Large intestine (tissue), 3 donors: Measurements from ENCODE around the gene TMEM204. TPM values are rescaled to one million over a fixed set of nuclear protein-coding genes. Genes with fewer than 3 reads are reported as not detected.

Source experiments
- DNase-seq, 2 donors: peaks; one replicate each; pipeline versions ENCODE4 v3.0.0 to v3.0.0-alpha.2; 2013
- H3K27ac ChIP-seq: one replicate; pipeline ENCODE4 v1.5.1; 2013; ENCODE audit warnings: low read length
- H3K27me3 ChIP-seq: 2 replicates; pipeline ENCODE4 v1.6.1; 2013; ENCODE audit warnings: low read length; ENCODE audit not compliant: control insufficient read depth, insufficient read depth
- H3K36me3 ChIP-seq: 2 replicates; pipeline ENCODE4 v1.6.1; 2013; ENCODE audit warnings: low read length; ENCODE audit not compliant: control insufficient read depth, insufficient read depth
- H3K4me1 ChIP-seq: one replicate; pipeline ENCODE4 v1.6.1; 2013; ENCODE audit warnings: low read length; ENCODE audit not compliant: control insufficient read depth, insufficient read depth
- H3K4me3 ChIP-seq: one replicate; pipeline ENCODE4 v1.5.1; 2013; ENCODE audit warnings: low read length
- H3K9me3 ChIP-seq: one replicate; pipeline ENCODE4 v1.6.1; 2013; ENCODE audit warnings: mild to moderate bottlenecking, low read depth, low read length, moderate library complexity; ENCODE audit not compliant: control insufficient read depth
- WGBS: methylation state at CpG from one replicate; pipeline ENCODE4 v1.1.5; 2013; ENCODE audit warnings: low lambda C conversion rate; ENCODE audit not compliant: insufficient coverage; 5-methylcytosine and 5-hydroxymethylcytosine counted together
- polyA plus RNA-seq: library from polyadenylated mRNA; unstranded; fragments of 120-200 nt; gene quantifications from one replicate; pipeline ENCODE4 v1.2.1, GENCODE V29; 2013

TMEM204 gene
- polyA plus RNA-seq, 1 donor: 9.4 TPM

DNA sequence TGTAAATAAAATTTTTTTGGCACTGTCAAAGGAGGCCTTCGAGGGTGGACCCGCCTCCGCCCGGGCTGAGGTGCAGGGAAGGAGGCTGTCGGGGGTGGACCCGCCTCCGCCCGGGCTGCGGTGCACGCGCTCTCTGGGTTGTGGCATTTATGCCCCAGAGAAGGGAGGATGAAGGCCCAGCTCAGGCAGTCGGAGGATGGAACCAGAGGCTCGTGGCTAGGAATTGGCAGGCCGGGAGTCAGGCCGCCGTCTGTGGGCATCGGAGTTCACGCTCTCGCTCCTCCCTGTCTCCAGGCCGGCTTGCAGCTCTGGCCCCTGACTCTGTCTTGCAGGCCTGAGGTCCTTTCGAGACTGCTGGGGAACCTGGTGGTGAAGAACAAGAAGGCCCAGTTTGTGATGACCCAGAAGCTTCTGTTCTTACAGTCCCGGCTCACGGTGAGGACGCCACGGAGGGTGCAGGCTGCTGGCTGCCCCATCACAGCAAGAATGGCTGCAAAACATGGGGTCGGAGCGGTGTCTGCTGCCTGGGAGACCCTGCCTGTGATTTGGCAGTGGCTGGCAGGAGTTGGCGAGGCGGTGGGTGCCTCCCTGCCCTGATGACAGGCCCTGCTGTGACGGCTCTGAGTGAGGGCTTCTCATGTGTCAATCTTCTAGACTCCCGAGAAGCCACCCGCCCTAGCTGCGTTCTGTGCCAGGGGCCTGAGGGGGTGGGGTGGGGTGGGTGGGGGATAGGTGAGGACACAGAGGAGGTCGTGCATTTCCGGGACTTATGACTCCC is 34.4 kb upstream of the TMEM204 start:
- H3K4me3 ChIP-seq: no peak overlapping the region
- no peak for DNase-seq
- no peaks in the 10 kb centered on the region for H3K27me3 ChIP-seq
- peaks cover 4% of the 10 kb centered on the region for H3K4me1 ChIP-seq
- peaks cover 87% of the 10 kb centered on the region for H3K36me3 ChIP-seq
- no CpG with 5 or more reads among the region's 35 CpGs for WGBS
- no peak overlapping the region for H3K27ac ChIP-seq
- H3K9me3 ChIP-seq: peaks cover 6% of the 10 kb centered on the region

DNA sequence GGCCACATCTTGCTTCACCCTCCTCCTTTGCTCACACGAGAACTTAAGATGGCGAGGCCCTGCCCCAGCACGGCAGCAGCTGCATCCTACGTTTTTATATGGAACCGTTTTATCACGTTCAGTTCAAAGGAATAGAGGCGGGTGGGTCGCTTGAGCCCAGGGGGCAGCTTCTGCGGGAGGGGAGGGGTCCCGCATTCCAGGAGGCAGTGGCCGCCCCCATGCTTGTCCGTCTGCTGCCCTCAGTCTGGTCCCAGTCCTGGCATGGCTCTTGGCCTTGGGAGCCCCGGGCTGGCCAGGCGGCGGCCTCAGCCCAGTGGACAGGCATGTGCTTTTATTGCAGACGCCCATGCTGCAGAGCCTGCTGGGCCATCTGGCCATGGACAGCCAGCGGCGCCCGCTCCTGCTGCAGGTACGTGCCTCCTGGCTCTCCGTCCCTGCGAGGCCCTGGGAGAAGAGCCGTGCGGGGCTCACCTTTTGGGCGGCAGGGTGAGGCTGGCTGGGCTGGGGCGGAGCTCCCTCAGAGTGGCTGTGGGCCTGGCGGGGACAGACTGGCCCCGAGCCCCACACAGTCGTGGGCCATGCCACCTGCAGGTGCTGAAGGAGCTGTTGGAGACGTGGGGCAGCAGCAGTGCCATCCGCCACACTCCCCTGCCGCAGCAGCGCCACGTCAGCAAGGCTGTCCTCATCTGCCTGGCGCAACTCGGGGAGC is 33.6 kb upstream of the TMEM204 start:
- WGBS: no CpG with 5 or more reads among the region's 36 CpGs
- Histone ChIP-seq H3K27me3 (no peaks in the 10 kb centered on the region), H3K36me3 (peaks cover 85% of the 10 kb centered on the region), H3K4me1 (no peaks in the 10 kb centered on the region), H3K4me3 (no peak overlapping the region), H3K27ac (no peak overlapping the region), H3K9me3 (peaks cover 6% of the 10 kb centered on the region)
- DNase-seq: no peak

DNA sequence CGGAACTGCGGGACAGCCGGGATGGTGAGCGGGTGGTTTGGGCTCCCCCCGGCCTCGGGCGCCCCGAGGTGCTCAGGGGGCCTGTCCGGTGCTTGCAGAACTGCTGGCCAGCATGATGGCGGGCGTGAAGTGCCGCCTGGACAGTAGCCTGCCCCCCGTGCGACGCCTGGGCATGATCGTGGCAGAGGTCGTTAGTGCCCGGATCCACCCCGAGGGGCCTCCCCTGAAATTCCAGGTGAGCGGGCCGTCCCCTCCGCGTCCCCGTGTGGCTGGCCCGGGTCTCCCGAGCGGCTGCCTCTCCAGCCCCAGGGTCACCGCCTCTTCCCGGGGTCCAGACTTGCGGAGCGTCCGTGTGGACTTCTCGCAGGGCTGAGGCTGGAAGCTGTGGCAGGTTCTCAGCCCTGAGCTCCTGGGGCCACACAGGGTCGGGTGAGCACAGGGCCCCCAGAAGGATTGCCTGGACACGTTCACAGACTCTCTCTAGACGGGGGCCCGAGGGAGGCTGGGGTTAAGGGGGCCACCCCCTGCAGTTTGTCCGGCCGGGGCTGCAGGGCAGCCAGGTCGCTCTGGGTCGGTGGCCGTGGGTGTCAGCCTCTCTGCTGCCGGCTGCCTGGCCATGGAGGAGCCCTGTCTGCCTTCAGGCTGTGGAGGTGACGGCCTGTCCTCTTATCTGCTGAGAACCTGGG is 32.9 kb upstream of the TMEM204 start:
- Histone ChIP-seq H3K4me1 (no peaks in the 10 kb centered on the region), H3K27ac (no peak overlapping the region), H3K4me3 (no peak overlapping the region), H3K36me3 (peaks cover 83% of the 10 kb centered on the region), H3K27me3 (no peaks in the 10 kb centered on the region), H3K9me3 (peaks cover 6% of the 10 kb centered on the region)
- WGBS: no CpG with 5 or more reads among the region's 44 CpGs
- DNase-seq: no peak

DNA sequence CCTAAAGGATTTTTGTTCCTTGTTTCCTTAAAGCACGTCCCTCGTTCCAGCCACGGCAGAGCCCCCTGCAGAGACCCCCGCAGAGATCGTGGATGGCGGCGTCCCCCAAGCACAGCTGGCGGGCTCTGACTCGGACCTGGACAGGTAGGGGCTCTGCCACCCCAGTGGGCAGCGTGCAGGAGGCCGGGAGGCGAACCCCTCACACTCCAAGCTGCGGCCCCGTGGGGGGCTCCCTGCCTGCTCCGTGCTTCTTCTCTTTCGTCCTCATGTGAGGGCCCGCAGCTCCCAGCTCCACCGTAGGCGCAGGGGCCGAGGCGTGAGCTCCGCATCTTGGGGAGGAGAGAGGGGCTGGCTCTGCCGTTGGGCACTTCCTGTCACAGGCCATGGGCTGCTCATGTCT is 31.8 kb upstream of the TMEM204 start:
- no CpG with 5 or more reads among the region's 23 CpGs for WGBS
- H3K4me3 ChIP-seq: no peak overlapping the region
- H3K27me3 ChIP-seq: no peaks in the 10 kb centered on the region
- peaks cover 6% of the 10 kb centered on the region for H3K9me3 ChIP-seq
- peaks cover 83% of the 10 kb centered on the region for H3K36me3 ChIP-seq
- H3K4me1 ChIP-seq: no peaks in the 10 kb centered on the region
- H3K27ac ChIP-seq: no peak overlapping the region
- DNase-seq: no peak

DNA sequence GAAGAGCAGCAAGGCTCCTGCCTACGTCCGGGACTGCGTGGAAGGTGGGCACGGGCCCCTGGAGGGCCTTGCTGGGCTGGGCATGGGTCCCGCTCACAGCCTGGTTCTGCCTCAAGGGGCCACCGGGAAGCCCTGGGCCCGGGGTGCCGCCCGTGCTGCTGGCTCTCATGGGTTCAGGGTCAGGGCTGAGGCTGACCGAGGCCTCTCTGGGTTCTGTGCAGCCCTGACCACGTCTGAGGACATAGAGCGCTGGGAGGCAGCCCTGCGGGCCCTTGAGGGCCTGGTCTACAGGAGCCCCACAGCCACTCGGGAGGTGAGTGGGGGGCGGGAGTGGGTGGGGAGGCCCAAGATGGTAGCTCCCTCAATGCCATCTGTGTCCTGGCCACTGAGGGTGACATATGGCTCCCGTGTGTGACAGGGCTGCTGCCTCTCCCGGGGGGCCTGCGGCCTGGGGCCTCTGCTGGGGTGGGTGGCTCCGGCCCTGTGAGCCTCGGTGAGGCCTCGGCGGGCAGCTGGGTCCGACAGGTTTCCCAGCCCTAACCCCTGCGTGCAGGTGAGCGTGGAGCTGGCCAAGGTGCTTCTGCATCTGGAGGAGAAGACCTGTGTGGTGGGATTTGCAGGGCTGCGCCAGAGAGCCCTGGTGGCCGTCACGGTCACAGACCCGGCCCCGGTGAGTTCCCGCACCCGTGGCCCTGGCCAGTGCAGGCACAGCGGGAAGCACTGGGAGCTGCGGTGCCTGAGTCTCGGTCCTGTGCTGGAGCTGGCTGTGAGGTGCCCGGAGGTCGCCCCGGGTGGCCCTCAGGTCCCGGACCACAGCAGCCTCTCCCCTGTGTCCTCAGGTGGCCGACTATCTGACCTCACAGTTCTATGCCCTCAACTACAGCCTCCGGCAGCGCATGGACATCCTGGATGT is 31.1 kb upstream of the TMEM204 start:
- no CpG with 5 or more reads among the region's 42 CpGs for WGBS
- no peaks in the 10 kb centered on the region for H3K4me1 ChIP-seq
- H3K36me3 ChIP-seq: peaks cover 82% of the 10 kb centered on the region
- no peak overlapping the region for H3K27ac ChIP-seq
- H3K4me3 ChIP-seq: no peak overlapping the region
- no peaks in the 10 kb centered on the region for H3K27me3 ChIP-seq
- peaks cover 6% of the 10 kb centered on the region for H3K9me3 ChIP-seq
- no peak for DNase-seq

DNA sequence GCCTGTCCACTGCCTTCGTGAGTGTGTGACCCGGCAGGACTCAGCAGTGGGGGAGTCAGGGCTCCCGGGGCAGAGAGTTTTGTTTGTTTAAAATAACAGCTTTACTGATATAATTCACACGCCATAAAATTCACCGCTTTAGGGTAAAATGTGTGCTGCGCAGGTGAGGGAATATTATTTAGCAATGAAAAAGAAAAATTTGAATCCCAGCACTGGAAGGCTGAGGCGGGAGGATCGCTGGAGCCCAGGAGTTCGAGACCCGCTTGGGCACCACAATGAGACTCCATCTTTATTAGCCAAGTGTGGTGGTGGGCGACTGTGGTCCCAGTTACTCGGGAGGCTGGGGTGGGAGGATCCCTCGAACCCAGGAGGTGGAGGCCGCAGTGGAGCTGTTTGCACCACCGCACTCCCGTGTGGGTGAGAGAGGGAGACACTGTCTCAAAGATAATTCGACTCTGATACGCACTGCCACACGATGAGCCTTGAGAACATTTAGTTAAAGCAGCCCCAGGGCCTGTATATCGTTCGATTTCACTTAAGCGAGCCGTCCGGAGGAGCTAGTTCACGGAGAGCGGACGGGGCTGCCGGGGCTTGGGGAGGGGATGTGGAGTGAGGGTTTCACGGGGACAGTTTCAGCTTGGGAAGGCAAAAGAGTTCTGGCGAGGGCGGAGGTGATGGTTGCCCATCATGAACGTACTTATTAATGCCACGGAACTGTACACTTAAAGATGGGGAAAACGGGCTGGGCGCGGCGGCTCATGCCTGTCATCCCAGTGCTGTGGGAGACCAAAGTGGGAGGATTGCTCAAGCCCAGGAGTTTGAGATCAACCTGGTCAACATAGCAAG is 30.1 kb upstream of the TMEM204 start:
- Histone ChIP-seq H3K4me3 (no peak overlapping the region), H3K4me1 (no peaks in the 10 kb centered on the region), H3K27me3 (no peaks in the 10 kb centered on the region), H3K36me3 (peaks cover 76% of the 10 kb centered on the region), H3K9me3 (peaks cover 6% of the 10 kb centered on the region), H3K27ac (no peak overlapping the region)
- 100% methylated on average over 2 of the region's 37 CpGs for WGBS
- no peak for DNase-seq

DNA sequence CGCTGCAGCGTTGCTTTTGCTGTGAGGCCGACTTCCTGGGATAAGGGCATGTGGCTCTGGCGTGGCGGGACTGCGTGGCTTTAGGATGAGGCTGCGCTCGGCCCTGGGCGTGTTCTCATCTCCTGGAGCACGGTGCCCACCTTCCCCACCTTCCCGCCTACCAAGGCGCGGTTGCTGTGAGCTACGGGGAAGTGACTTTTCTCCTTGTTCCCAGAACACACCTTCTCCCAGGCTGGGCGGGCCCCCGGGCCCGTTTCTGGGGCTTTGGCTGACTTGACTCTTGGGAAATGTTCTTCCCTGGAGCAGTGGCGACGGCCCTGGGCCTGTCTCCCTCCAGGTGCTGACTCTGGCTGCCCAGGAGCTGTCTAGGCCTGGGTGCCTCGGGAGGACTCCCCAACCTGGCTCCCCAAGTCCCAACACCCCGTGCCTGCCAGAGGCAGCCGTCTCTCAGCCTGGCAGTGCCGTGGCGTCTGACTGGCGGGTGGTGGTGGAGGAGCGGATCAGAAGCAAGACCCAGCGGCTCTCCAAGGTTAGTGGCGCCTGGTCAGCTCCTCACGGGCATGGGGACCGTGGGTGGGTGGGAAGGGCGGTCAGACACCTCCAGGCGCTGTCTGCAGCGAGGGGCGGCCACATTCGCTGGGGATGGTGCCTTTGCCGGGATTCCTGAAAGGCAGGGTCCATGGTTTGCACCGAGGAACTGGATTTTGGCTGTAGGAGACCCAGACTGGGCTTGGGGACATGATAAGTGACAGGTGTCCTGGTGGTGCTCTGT is 28.2 kb upstream of the TMEM204 start:
- no peak overlapping the region for H3K4me3 ChIP-seq
- no CpG with 5 or more reads among the region's 37 CpGs for WGBS
- H3K36me3 ChIP-seq: peaks cover 68% of the 10 kb centered on the region
- no peak overlapping the region for H3K27ac ChIP-seq
- peaks cover 2% of the 10 kb centered on the region for H3K9me3 ChIP-seq
- H3K27me3 ChIP-seq: no peaks in the 10 kb centered on the region
- no peaks in the 10 kb centered on the region for H3K4me1 ChIP-seq
- DNase-seq: no peak

DNA sequence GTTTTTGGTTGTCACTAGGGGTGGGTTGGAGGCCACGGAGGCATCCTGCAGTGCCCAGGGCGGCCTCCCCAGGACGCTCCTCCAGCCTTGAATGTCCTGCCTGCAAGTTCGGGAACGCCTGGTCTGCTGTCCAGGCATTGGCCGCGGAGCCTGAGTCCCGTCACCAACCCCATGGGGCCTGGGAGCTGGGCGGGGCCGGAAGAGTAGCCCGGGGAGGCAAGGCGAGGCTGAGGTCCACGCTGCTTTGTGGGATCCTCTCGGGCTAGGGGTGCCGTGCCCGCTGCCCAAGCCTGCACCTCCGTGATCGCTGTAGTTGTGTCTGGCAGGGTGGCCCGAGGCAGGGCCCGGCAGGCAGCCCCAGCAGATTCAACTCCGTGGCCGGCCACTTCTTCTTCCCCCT is 27.6 kb upstream of the TMEM204 start:
- H3K36me3 ChIP-seq: peaks cover 66% of the 10 kb centered on the region
- WGBS: no CpG with 5 or more reads among the region's 22 CpGs
- H3K4me3 ChIP-seq: no peak overlapping the region

More for the DNA sequence above, 27.6 kb upstream of the TMEM204 start:
- no peak for DNase-seq
- Histone ChIP-seq H3K4me1 (no peaks in the 10 kb centered on the region), H3K27ac (no peak overlapping the region), H3K27me3 (no peaks in the 10 kb centered on the region), H3K9me3 (no peaks in the 10 kb centered on the region)
